ENCODE data around the gene TMEM53.

Gene TMEM53

GRCh38 chr1:44698138-44698537 lies 23.9 kb upstream of the TMEM53 start:
- DNase-seq (ENCODE audit: low spot score) (no peak), FAIRE-seq (no peak)

- DNase-seq (ENCODE audit: low spot score): no peak
- no peak for FAIRE-seq
These were observed 22.6 kb upstream of the TMEM53 start for GRCh38 chr1:44696789-44697345.

DNA sequence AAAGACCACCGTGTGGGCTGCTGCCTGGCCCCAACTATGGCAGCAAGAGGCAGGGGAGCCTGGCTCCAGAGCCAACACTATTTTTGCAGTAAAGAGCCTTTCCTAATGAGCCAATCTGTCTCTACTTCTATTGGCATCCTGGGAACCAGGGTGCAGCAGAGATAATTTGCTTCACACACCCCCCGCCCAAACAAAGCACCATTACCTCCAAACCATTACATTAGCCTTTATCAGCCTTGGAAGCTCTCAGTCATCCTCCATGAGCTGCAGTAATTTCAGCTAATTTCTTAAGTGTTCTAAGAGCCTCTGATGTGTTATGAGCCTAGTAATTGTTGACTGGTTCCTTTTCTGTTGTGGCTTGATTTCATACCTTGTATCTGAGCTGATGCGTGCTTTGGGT lies 21.8 kb upstream of the TMEM53 start:
- DNase-seq (ENCODE audit: low spot score): no peak
- FAIRE-seq: no peak

DNA sequence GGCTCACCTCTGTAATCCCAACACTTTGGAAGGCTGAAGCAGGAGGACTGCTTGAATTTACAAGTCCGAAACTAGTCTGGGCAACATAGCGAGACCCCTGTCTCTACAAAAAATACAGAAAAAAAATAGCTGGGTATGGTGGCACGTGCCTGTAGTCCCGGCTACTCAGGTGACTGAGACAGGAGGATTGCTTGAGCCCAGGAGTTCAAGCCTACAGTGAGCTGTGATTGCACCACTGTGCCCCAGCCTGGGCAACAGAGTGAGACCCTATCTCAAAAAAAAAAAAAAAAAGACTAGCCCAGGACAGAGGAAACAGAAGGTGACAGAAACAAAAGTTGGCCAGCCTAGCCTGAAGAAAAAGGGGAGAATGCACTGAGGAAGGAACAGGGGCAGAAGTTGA lies 21.4 kb upstream of the TMEM53 start:
- no peak for DNase-seq (ENCODE audit: low spot score)
- no peak for FAIRE-seq

GRCh38 chr1:44694863-44695478 lies 20.7 kb upstream of the TMEM53 start:
- no peak for FAIRE-seq
- no peak for DNase-seq (ENCODE audit: low spot score)

GRCh38 chr1:44693900-44694299 lies 19.6 kb upstream of the TMEM53 start:
- FAIRE-seq (no peak), DNase-seq (ENCODE audit: low spot score) (no peak)

GRCh38 chr1:44693159-44693558 lies 18.9 kb upstream of the TMEM53 start:
- no peak for DNase-seq (ENCODE audit: low spot score)
- no peak for FAIRE-seq

GRCh38 chr1:44689447-44689765 lies 15.1 kb upstream of the TMEM53 start:
- FAIRE-seq (no peak), DNase-seq (ENCODE audit: low spot score) (no peak)

- no peak for FAIRE-seq
- DNase-seq (ENCODE audit: low spot score): no peak
These were observed 14.6 kb upstream of the TMEM53 start for GRCh38 chr1:44688760-44689446.

DNA sequence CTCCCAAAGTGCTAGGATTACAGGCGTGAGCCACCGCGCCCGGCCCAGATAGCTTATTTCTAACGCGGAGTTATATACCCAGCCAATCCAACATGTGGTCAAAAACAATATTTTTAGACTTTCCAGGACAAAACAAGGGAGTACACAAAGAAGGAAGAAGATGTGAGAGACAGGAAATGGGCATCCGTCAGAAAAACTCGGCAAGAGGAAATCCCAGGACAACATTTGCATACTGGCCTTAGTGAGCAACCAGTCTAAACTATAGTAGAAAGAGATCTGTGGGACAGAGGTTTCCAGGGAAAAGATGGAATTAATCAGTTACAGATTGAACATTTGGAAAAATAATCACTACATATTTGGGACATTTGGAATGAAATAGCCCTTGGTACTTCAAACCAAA lies 11.6 kb upstream of the TMEM53 start:
- DNase-seq (ENCODE audit: low spot score): no peak
- FAIRE-seq: no peak

DNA sequence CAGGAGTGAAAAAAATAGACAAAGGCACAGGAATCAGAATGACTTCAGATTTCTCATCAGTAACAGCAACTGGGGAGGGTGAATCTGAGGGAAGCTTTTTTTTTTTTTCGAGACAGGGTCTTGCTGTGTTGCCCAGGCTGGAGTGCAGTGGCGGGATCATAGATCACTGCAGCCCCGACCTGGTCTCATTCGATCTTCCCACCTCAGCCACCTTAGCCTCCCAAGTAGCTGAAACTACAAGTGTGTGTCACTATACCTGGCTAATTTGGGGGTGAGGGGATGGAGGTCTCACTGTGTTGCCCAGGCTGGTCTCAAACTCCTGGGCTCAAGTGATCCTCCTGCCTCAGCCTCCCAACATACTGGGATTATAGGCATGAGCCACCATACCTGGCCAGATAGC lies 10.9 kb upstream of the TMEM53 start:
- FAIRE-seq: no peak
- DNase-seq (ENCODE audit: low spot score): no peak

GRCh38 chr1:44684525-44684924 lies 10.2 kb upstream of the TMEM53 start:
- DNase-seq (ENCODE audit: low spot score) (no peak), FAIRE-seq (no peak)

DNA sequence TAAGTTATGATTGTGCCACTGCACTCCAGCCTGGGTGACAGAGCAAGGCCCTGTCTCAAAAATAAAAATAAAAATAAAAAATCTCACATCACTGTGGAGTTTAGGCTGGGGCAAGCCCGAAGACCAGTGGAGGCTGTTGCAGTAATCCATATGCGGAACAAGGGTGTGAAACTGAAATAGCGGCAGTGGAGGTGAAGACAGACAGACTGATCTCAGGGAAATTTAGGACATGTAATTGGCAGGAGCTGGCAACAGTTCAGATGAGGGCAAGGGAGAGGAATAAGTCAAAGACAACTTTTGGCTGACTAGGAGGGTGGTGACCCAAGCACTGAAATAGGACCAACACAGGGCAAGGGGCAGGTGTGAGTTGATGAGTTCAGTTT lies 8.6 kb upstream of the TMEM53 start:
- FAIRE-seq (no peak), DNase-seq (ENCODE audit: low spot score) (no peak)

GRCh38 chr1:44681905-44682882 lies 7.9 kb upstream of the TMEM53 start:
- no peak for DNase-seq (ENCODE audit: low spot score)
- FAIRE-seq: no peak

GRCh38 chr1:44679468-44679867 lies 5.2 kb upstream of the TMEM53 start:
- DNase-seq (ENCODE audit: low spot score) (no peak), FAIRE-seq (no peak)

GRCh38 chr1:44678626-44679025 lies 4.3 kb upstream of the TMEM53 start:
- DNase-seq (ENCODE audit: low spot score) (no peak), FAIRE-seq (no peak)

- DNase-seq (ENCODE audit: low spot score) (no peak), FAIRE-seq (no peak)
These were observed 3.8 kb upstream of the TMEM53 start for GRCh38 chr1:44678120-44678519.

DNA sequence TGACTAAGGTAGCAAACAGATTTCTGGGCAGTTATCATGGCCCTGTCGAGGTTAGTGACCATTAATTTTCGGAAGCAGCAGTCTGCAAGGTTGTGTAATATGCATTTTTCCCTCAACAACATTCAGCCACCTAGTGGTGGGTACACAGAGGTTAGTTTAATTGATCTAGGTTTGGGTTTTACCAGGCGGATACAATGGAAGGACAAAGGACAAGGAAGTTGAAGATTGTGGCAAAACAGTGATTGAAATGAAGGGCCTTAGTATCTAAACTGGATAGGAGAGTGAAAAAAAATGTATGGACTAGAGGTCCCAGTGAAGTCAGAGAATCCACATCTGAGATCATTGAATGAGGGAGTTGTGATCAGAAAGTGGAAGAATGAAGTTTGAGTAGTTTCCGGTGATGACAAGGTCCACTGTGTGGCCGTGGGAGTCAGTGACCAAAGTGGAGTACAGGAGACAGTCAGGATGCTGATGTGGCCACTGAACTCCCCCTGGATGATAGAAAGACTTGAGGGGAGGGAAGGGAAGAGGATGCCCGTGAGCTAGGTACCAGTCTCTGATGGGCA lies 3.0 kb upstream of the TMEM53 start:
- FAIRE-seq (no peak), DNase-seq (ENCODE audit: low spot score) (peak; percentile 62)

DNA sequence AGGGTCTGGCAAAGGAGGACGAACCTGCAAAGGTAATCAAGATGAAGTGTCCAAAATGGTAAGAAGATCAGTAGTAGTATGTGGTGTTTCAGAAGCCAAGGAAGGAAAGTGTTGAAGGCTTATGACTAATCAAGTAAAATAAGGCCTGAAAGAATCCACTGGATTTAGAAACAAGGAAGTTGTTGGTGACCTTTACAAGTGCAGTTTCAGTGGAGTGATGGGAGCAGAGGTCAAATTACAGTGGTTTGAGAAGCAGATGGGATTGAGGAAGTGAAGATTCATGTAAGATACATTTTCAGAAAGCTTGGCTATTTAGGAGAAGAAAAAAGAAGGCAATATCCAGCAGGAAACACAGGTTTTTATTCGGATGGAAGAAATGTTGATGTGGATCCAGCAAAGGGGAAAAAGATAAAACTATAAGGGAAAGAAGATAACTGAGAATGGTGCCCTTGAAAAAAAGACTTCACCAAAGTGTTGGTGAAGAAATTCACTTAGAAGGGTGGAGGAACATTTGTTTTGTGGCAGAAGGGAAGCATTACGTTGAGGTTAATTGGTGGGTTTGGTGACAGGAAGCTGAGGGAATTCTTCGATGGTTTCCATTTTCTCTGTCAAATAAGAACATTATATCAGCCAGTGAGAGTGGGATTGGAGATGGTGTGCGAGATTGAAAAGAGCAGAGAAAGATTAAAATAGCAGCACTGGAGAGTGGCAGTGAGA lies 2.4 kb upstream of the TMEM53 start:
- FAIRE-seq (no peak), DNase-seq (ENCODE audit: low spot score) (no peak)

DNA sequence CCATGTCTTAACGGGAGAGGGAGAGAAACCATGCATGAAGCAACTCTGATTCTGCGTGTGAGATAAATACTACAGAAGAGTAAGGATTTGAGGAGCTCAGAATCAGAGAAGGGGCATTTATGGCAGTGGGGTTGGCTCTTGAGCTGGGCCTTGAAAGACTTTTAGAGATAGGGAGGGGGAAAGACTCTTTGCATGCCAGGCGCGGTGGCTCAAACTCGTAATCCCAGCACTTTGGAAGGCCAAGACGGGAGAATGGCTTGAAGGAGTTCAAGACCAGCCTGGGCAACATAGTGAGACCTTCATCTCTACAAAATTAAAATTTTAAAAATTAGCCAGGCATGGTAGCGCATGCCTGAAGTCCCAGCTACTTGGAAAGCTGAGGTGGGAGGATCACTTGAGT lies 905 bp upstream of the TMEM53 start:
- DNase-seq (ENCODE audit: low spot score) (no peak), FAIRE-seq (no peak)

DNA sequence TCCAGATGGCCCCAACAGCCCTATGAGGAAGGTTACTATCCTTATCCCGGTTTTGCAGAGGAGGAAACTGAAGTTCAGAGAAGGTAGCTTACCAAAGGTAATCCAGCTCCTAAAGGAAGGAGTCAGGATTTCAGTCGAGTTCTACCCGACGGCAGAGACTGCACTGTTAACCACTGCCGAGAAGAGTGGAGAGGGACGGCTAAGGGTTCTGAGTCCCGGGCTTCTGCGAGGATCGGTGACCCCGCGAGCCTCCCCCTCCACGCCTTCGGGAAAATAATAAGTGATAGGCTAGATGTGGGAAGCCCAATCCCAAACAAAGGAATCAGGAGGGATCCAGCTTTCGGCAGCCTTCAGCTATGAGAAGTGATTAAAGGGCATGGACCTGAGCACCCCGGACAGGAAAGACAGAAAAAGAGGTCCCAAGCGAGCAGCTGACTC lies 587 bp downstream of the TMEM53 start:
- FAIRE-seq (no peak), DNase-seq (ENCODE audit: low spot score) (no peak)
